Measurements from ENCODE around the gene THRB. TPM values are rescaled to one million over a fixed set of nuclear protein-coding genes. Genes with fewer than 3 reads are reported as not detected.

Gene THRB
- total RNA-seq, 4 donors from 2014 or later, result 29.2 to 38.5 (median 36.3) TPM

- TF ChIP-seq, protein P1, sequence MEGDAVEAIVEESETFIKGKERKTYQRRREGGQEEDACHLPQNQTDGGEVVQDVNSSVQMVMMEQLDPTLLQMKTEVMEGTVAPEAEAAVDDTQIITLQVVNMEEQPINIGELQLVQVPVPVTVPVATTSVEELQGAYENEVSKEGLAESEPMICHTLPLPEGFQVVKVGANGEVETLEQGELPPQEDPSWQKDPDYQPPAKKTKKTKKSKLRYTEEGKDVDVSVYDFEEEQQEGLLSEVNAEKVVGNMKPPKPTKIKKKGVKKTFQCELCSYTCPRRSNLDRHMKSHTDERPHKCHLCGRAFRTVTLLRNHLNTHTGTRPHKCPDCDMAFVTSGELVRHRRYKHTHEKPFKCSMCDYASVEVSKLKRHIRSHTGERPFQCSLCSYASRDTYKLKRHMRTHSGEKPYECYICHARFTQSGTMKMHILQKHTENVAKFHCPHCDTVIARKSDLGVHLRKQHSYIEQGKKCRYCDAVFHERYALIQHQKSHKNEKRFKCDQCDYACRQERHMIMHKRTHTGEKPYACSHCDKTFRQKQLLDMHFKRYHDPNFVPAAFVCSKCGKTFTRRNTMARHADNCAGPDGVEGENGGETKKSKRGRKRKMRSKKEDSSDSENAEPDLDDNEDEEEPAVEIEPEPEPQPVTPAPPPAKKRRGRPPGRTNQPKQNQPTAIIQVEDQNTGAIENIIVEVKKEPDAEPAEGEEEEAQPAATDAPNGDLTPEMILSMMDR (IDR thresholded peaks at IDR 0.05; ENCODE audit: low read depth), result no peak
Measured at GRCh38 chr3:24249523-24249922, 245.1 kb downstream of the THRB start.

GRCh38 chr3:24245056-24245455, 249.6 kb downstream of the THRB start:
- TF ChIP-seq, protein P1 (IDR thresholded peaks at IDR 0.05; ENCODE audit: low read depth), result no peak

- TF ChIP-seq, protein P1 (IDR thresholded peaks at IDR 0.05; ENCODE audit: low read depth), result no peak
Measured at GRCh38 chr3:24244491-24244890, 250.2 kb downstream of the THRB start.

DNA sequence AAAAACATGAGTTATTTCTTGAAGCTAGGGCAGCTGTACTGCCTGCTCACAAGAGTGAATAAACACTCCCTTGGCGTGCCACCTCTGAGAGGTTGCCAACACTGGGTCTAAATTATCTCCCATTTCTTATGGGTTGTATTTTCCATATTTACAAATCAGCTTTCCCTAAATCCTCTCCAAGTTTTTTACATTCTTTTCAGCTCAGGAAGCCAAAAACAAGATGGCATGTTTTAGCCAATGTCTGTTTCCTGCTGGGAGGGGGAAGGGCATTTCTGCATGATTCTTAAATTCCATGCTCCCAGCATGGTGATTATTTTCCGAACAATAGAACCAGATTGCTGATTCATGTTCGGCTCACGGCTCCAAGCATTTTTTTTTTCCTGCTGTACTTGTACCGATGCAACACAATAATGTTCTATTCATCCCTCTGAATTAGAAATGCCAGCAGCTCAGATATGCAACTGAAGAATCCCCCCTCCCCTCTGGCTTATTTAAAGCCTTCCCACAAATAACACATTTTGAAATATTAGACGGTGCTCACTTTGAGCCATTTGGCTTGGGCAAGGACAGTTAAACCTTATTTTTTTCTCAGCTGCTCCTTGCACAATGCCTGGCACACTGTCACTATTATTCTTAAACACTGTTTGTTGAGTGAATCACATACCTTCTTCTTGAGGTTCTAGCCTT, 252.5 kb downstream of the THRB start:
- TF ChIP-seq, protein P1 (IDR thresholded peaks at IDR 0.05; ENCODE audit: low read depth), result no peak

- TF ChIP-seq, protein P1 (IDR thresholded peaks at IDR 0.05; ENCODE audit: low read depth), result no peak
Measured at GRCh38 chr3:24240306-24240705, 254.3 kb downstream of the THRB start.

DNA sequence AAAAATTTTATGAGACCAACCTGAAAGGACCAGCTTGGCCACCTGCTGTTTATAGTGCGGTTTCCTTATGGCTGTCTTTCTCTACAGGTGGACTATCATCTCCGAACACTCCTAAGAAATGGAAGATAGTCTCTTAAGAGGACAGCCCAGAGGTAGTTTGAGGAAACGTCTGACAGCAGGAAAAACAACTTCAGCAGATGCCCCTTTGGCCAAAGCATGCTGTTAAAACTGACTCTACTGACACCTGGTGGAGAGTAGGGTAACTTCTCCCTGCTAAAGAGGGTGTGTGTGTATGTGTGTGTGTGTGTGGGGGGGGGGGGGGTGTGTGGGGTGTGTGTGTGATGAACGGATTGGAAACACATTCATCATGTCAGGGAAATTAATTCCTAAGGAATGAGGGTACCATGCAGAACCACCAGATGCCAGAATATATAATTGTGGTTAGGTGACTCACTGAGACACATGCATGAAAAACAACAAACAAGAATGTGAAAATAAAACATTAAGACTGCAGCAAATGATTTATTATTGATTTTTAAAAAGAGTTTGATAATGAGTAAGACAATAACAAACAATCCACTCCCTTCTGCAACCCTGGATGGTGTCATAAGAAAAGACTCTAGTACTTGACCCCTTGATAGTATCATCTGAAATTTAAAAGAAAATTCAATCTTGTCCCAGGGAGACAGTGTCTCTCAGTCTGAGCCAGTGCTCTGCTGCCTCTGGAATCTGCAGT, 256.5 kb downstream of the THRB start:
- TF ChIP-seq, protein P1 (IDR thresholded peaks at IDR 0.05; ENCODE audit: low read depth), result no peak

GRCh38 chr3:24235121-24235520, 259.5 kb downstream of the THRB start:
- TF ChIP-seq, protein P1 (IDR thresholded peaks at IDR 0.05; ENCODE audit: low read depth), result no peak

Data from subcutaneous adipose tissue (tissue), 4 donors.